ENCODE measurements around the gene CAPN2. TPM values are rescaled to one million over a fixed set of nuclear protein-coding genes. Genes with fewer than 3 reads are reported as not detected.
"Not testable (repeated sequence)": the region's sequence is repeated elsewhere in the genome, so short reads cannot be mapped to it uniquely, and the experiment has no call there.

CAPN2 gene
- total RNA-seq, 1 donor from 2014 or later = 184 TPM

GRCh38 chr1:223815020-223815853 is 102.9 kb downstream of the CAPN2 start:
- Mint-ChIP-seq H3K4me3 (ENCODE audit: unreplicated experiment) (no peak overlapping the region), H3K36me3 (ENCODE audit: low read depth, unreplicated experiment) (peaks cover 22% of the 10 kb centered on the region), H3K4me1 (ENCODE audit: unreplicated experiment) (peaks cover 10% of the 10 kb centered on the region), H3K27ac (ENCODE audit: unreplicated experiment) (no peak overlapping the region), H3K9me3 (ENCODE audit: unreplicated experiment) (no peaks in the 10 kb centered on the region), H3K27me3 (ENCODE audit: unreplicated experiment) (no peaks in the 10 kb centered on the region)
- DNase-seq (ENCODE audit: low spot score) = no peak
- TF ChIP-seq CTCF (IDR thresholded peaks at IDR 0.05; ENCODE audit: unreplicated experiment) = no peak

- no peak for DNase-seq (ENCODE audit: low spot score)
- no peak overlapping the region for H3K27ac Mint-ChIP-seq (ENCODE audit: unreplicated experiment)
- peaks cover 22% of the 10 kb centered on the region for H3K36me3 Mint-ChIP-seq (ENCODE audit: low read depth, unreplicated experiment)
- peaks cover 10% of the 10 kb centered on the region for H3K4me1 Mint-ChIP-seq (ENCODE audit: unreplicated experiment)
- no peak for TF ChIP-seq CTCF (IDR thresholded peaks at IDR 0.05; ENCODE audit: unreplicated experiment)
- H3K9me3 Mint-ChIP-seq (ENCODE audit: unreplicated experiment) = no peaks in the 10 kb centered on the region
- H3K27me3 Mint-ChIP-seq (ENCODE audit: unreplicated experiment) = no peaks in the 10 kb centered on the region
- H3K4me3 Mint-ChIP-seq (ENCODE audit: unreplicated experiment) = no peak overlapping the region
Observed at GRCh38 chr1:223815865-223816264, 103.5 kb downstream of the CAPN2 start.

DNA sequence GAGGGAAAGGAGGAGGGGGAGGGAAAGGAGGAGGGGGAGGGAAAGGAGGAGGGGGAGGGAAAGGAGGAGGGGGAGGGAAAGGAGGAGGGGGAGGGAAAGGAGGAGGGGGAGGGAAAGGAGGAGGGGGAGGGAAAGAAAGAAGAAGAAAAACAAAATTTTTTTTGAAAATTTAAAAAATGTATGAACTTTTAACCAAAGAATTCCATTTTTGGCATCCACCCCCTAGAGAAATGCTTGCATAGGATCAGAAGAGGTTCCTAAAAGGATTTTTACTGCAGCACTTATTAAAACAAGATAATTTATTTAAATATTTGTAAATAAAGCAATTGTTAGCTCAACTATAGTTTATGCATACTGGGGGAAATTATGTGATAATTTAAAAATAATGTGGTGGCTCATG is 104.9 kb downstream of the CAPN2 start:
- peaks cover 22% of the 10 kb centered on the region for H3K36me3 Mint-ChIP-seq (ENCODE audit: low read depth, unreplicated experiment)
- H3K4me1 Mint-ChIP-seq (ENCODE audit: unreplicated experiment); H3K27ac Mint-ChIP-seq (ENCODE audit: unreplicated experiment): not testable (repeated sequence)

GRCh38 chr1:223819730-223820514 is 107.6 kb downstream of the CAPN2 start:
- DNase-seq (ENCODE audit: low spot score) = no peak
- Mint-ChIP-seq H3K27me3 (ENCODE audit: unreplicated experiment) (no peaks in the 10 kb centered on the region), H3K4me1 (ENCODE audit: unreplicated experiment) (peaks cover 10% of the 10 kb centered on the region), H3K36me3 (ENCODE audit: low read depth, unreplicated experiment) (peaks cover 9% of the 10 kb centered on the region), H3K4me3 (ENCODE audit: unreplicated experiment) (no peak overlapping the region), H3K27ac (ENCODE audit: unreplicated experiment) (no peak overlapping the region), H3K9me3 (ENCODE audit: unreplicated experiment) (no peaks in the 10 kb centered on the region)
- no peak for TF ChIP-seq CTCF (IDR thresholded peaks at IDR 0.05; ENCODE audit: unreplicated experiment)

More for the DNA sequence above, 104.9 kb downstream of the CAPN2 start:
- not testable (repeated sequence) for DNase-seq (ENCODE audit: low spot score); H3K9me3 Mint-ChIP-seq (ENCODE audit: unreplicated experiment); H3K4me3 Mint-ChIP-seq (ENCODE audit: unreplicated experiment); H3K27me3 Mint-ChIP-seq (ENCODE audit: unreplicated experiment)

- H3K4me3 Mint-ChIP-seq (ENCODE audit: unreplicated experiment) = no peak overlapping the region
- H3K9me3 Mint-ChIP-seq (ENCODE audit: unreplicated experiment) = no peaks in the 10 kb centered on the region
- peaks cover 9% of the 10 kb centered on the region for H3K36me3 Mint-ChIP-seq (ENCODE audit: low read depth, unreplicated experiment)
- no peaks in the 10 kb centered on the region for H3K27me3 Mint-ChIP-seq (ENCODE audit: unreplicated experiment)
- no peak for DNase-seq (ENCODE audit: low spot score)
- TF ChIP-seq CTCF (IDR thresholded peaks at IDR 0.05; ENCODE audit: unreplicated experiment) = no peak
- H3K27ac Mint-ChIP-seq (ENCODE audit: unreplicated experiment) = no peak overlapping the region
- H3K4me1 Mint-ChIP-seq (ENCODE audit: unreplicated experiment) = peaks cover 12% of the 10 kb centered on the region
Observed at GRCh38 chr1:223820515-223820858, 108.1 kb downstream of the CAPN2 start.
